ENCODE results near the gene B3GNT4. TPM values are rescaled to one million over a fixed set of nuclear protein-coding genes. Genes with fewer than 3 reads are reported as not detected.

Gene B3GNT4
- total RNA-seq, 1 donor from 2014 or later, result 0.51 TPM

GRCh38 chr12:122227341-122227740, 23.8 kb downstream of the B3GNT4 start:
- Mint-ChIP-seq H3K27me3 (ENCODE audit: low read depth) (no peaks in the 10 kb centered on the region), H3K27ac (no peak overlapping the region), H3K9me3 (no peaks in the 10 kb centered on the region), H3K4me1 (peaks cover 22% of the 10 kb centered on the region), H3K36me3 (peaks cover 14% of the 10 kb centered on the region), H3K4me3 (no peak overlapping the region)
- no peak for TF ChIP-seq CTCF (IDR thresholded peaks at IDR 0.05; ENCODE audit: unreplicated experiment)
- DNase-seq (ENCODE audit: low spot score in 2 of 2, unreplicated experiment in 2 of 2), result no peak

- Mint-ChIP-seq H3K27ac (no peak overlapping the region), H3K9me3 (no peaks in the 10 kb centered on the region), H3K27me3 (ENCODE audit: low read depth) (no peaks in the 10 kb centered on the region), H3K4me3 (no peak overlapping the region), H3K36me3 (peaks cover 13% of the 10 kb centered on the region), H3K4me1 (peaks cover 17% of the 10 kb centered on the region)
- no peak for DNase-seq (ENCODE audit: low spot score in 2 of 2, unreplicated experiment in 2 of 2)
- TF ChIP-seq CTCF (IDR thresholded peaks at IDR 0.05; ENCODE audit: unreplicated experiment), result no peak
These were observed 24.6 kb downstream of the B3GNT4 start for GRCh38 chr12:122228092-122228491.

- no peak overlapping the region for H3K4me3 Mint-ChIP-seq
These were observed 27.3 kb downstream of the B3GNT4 start for GRCh38 chr12:122230798-122231197.

GRCh38 chr12:122232691-122233090, 29.2 kb downstream of the B3GNT4 start:
- H3K27me3 Mint-ChIP-seq (ENCODE audit: low read depth), result no peaks in the 10 kb centered on the region
- H3K36me3 Mint-ChIP-seq, result peaks cover 26% of the 10 kb centered on the region
- H3K4me1 Mint-ChIP-seq, result no peaks in the 10 kb centered on the region
- no peak for TF ChIP-seq CTCF (IDR thresholded peaks at IDR 0.05; ENCODE audit: unreplicated experiment)
- no peak for DNase-seq (ENCODE audit: low spot score in 2 of 2, unreplicated experiment in 2 of 2)
- no peaks in the 10 kb centered on the region for H3K9me3 Mint-ChIP-seq
- no peak overlapping the region for H3K4me3 Mint-ChIP-seq
- no peak overlapping the region for H3K27ac Mint-ChIP-seq

More at GRCh38 chr12:122230798-122231197, 27.3 kb downstream of the B3GNT4 start:
- TF ChIP-seq CTCF (IDR thresholded peaks at IDR 0.05; ENCODE audit: unreplicated experiment), result no peak
- no peaks in the 10 kb centered on the region for H3K9me3 Mint-ChIP-seq
- H3K27ac Mint-ChIP-seq, result no peak overlapping the region
- H3K4me1 Mint-ChIP-seq, result no peaks in the 10 kb centered on the region
- no peak for DNase-seq (ENCODE audit: low spot score in 2 of 2, unreplicated experiment in 2 of 2)
- H3K36me3 Mint-ChIP-seq, result peaks cover 22% of the 10 kb centered on the region
- H3K27me3 Mint-ChIP-seq (ENCODE audit: low read depth), result no peaks in the 10 kb centered on the region

GRCh38 chr12:122235741-122236140, 32.2 kb downstream of the B3GNT4 start:
- no peak for DNase-seq (ENCODE audit: low spot score in 2 of 2, unreplicated experiment in 2 of 2)
- Mint-ChIP-seq H3K27me3 (ENCODE audit: low read depth) (no peaks in the 10 kb centered on the region), H3K36me3 (peaks cover 32% of the 10 kb centered on the region), H3K4me1 (no peaks in the 10 kb centered on the region), H3K4me3 (no peak overlapping the region), H3K9me3 (no peaks in the 10 kb centered on the region), H3K27ac (no peak overlapping the region)
- no peak for TF ChIP-seq CTCF (IDR thresholded peaks at IDR 0.05; ENCODE audit: unreplicated experiment)

GRCh38 chr12:122238861-122239260, 35.4 kb downstream of the B3GNT4 start:
- Mint-ChIP-seq H3K36me3 (peaks cover 29% of the 10 kb centered on the region), H3K27ac (no peak overlapping the region), H3K27me3 (ENCODE audit: low read depth) (no peaks in the 10 kb centered on the region), H3K4me3 (no peak overlapping the region), H3K9me3 (no peaks in the 10 kb centered on the region), H3K4me1 (no peaks in the 10 kb centered on the region)
- TF ChIP-seq CTCF (IDR thresholded peaks at IDR 0.05; ENCODE audit: unreplicated experiment), result no peak
- no peak for DNase-seq (ENCODE audit: low spot score in 2 of 2, unreplicated experiment in 2 of 2)

Measured in mesothelial cell of epicardium (in vitro differentiated cells).